Left ventricle myocardium superior (tissue), 1 donor: ENCODE data around the gene WNT9A. TPM values are rescaled to one million over a fixed set of nuclear protein-coding genes. Genes with fewer than 3 reads are reported as not detected.
A peak's percentile ranks its signal among the peaks of the same experiment; 100 is the strongest.

Source experiments
- ATAC-seq: fragments of 200-7000 bp; cut with Tn5 transposase; one replicate; pipeline ENCODE4 v1.9.1; 2020; ENCODE audit warnings: mild to moderate bottlenecking, moderate library complexity
- DNase-seq: peaks from one replicate; pipeline ENCODE4 v3.0.0-alpha.2; 2020
- intact Hi-C: fragments of 100-400 bp; cut with micrococcal nuclease; formaldehyde crosslinking; loops from one replicate; pipeline ENCODE4 v1.11.0; 2022
- total RNA-seq: library from RNA; stranded (reverse); fragmentation: NEBNext Ultra II Directional; extraction: Animal tissue kit (Norgen Biotek cat#: 25700); gene quantifications from one replicate; pipeline ENCODE4 v1.2.1, GENCODE V29; 2021
- donor health status: DM: no; HTN: yes; CAD: no; lungs with severe emphysema.

The WNT9A gene
- total RNA-seq, 1 donor from 2014 or later: 2.5 TPM

DNA sequence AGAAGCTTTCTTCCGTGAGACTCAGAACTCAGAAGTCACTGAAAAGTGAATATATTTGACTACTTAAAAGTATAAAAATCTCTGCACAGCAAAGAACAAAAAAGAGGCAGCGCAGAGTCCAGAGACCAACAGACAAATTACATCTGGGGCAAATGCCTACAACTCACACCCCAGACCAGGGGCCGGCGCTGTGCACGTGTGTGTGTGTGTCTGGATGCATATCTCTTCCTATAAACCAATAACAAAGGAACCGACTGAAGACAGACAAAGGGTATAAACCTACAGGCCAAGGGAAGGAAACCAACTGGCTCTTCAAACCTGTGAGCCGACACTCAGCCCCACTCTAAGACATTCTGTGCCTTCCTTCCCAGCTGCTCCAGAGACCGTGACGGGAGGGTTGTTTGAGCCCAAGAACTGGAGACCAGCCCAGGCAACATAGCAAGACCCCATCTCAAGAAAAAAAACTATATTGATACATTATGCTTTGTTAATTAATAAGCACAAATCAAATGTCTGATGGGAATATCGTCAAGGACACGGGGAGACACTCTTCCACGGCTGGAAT lies 18.8 kb downstream of the WNT9A start:
- ATAC-seq (no peak), DNase-seq (peak; percentile 21)
- intact Hi-C loops: no loop called here

DNA sequence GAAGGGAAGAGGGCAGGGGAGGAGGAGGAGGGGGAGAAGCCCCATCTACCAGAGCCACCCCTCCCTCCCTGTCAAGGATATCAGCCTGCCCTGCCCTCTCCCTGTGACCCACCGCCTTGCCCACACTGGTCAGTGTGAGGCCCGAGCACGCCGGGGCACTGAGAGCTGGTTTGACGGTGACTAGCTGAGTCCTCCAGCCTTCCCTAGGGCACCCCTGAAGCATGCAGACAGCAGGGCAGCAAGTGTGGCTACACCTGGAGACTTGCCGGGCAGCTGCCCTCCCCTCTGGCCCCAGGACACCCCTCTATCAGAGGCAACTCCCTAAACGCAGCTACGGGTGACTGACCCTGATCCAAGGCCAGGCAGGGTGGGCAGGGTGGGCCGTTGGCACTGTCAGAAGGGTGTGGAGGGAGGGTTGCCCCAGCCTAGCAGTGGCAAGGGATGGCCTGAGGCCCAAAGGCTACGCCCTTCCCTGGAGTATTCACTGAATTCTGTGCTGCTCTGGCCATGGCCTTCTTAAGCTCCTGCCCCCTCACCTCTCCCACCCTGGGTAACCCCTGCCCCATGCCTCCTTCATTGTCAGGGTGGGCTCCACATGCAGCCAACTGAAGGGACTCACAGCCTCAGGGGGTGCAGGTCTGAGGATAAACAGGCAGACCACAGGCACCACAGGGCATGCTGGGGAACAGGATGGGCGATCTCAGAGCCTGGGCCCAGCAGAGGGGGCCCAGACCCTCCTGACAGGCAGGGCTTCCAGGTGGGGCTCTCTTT lies 19.6 kb downstream of the WNT9A start:
- intact Hi-C loops: no loop called here
- ATAC-seq: no peak
- peak; percentile 19 for DNase-seq

DNA sequence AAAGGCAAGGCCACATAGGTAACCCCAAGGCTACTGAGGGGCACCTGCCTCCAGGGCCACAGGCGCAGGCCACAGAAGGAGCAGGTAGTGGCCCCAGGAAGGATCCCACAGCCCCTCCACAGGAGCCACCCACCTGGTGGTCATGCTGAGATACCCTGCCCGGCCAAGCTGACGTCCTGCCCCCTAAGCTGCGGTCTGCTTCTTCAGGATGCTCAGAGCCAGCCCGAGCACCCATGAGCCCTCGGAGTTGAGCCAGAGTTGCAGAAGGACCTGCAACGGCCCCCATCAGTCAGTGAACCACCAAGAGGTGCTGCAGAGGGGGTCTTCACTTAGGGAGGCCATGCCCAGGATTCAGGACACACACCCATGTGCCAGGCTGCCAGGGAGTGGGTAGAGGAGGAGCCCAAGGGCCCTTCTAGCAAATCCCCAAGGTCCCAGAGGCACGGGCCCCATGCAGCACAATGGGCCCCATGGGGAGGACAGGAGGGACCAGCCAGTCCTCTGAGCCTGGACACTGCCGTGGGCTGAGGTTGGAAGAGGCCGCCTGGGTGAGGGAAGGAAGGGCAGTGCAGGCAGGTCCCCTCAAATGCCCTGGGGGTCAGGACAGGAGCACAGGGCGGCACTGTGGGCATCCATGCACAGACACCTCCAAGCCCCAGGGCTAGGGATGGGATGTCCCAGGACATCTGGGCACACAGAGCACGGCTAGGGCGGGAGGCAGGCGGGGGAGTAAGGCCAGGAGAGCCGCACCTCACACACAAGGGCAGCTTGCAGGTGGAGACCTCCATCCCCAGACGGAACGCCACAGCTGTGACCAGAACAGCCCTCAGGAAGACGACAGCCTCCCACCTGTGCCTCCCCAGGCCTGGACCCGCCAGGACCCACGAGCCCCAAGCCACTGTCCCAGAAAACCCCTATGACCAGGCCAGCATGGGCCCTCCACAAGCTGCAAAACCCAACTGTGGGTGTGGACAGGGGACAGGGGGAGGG lies 20.5 kb downstream of the WNT9A start:
- DNase-seq: peak; percentile 19
- intact Hi-C loops: no loop called here
- ATAC-seq: no peak

DNA sequence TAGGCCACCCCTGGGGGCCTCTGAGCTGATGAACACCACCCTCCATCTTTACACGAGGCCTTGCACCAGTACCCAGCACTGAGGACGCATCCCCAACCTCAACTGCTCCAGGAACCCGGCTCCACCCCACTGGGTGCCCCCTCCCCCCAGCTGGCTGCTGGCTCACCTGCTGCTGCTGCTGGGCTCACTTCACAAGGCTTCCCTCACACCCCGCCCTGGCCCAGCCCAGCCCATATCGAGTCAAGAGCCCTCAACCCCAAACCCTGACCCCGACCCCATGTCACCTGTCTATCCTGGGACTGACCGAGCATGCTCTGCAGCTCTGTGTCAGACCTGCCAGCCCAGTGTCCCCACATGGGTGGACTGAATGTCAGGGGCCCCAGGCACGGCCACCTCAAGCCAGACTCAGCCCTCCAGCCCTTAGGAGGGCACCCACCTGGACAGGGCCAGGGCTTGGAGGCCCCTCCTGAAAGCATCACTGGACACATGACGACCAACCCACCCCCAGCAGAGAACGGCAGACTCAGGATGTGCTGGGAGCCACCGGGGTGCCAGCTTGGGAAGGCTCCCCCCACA lies 21.4 kb downstream of the WNT9A start:
- DNase-seq (peak; percentile 15), ATAC-seq (no peak)
- intact Hi-C loops: no loop called here

DNA sequence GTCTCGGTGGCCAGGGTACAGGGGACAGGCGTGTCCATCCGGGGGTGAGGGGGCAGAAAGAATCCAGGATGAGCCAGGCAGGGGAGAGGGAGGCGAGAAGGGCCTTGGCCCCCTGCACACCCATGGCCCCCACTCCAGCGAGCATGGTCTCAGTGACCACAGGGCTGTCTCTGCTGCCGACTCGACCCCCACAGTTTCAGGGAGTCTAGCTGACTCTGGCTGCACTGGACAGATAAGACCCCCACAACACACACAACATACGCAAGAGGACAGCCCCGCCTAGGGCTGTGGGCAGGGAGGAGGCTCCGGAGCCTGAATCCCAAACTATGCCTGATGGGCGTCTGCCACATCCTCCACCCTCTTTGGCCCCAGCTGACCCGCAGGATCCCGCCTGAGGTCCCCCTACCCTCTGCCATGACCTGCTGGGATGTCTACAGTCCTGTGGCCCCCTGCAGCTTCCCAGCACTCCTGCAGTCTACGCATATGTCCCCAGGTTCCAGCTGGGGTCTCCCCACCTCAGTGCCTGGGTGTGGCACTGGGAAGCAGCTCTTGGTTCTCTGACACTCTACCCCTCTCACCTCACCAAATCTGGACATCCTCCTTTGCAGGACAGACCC lies 22.0 kb downstream of the WNT9A start:
- peak; percentile 17 for DNase-seq
- ATAC-seq: no peak
- intact Hi-C loops: no loop called here

- intact Hi-C loops: no loop called here
- ATAC-seq (peak; percentile 12), DNase-seq (peak; percentile 31)
Observed at GRCh38 chr1:227924833-227925574, 22.7 kb downstream of the WNT9A start.

- ATAC-seq (no peak), DNase-seq (peak; percentile 14)
- intact Hi-C loops: no loop called here
Observed at GRCh38 chr1:227924168-227924832, 23.4 kb downstream of the WNT9A start.

DNA sequence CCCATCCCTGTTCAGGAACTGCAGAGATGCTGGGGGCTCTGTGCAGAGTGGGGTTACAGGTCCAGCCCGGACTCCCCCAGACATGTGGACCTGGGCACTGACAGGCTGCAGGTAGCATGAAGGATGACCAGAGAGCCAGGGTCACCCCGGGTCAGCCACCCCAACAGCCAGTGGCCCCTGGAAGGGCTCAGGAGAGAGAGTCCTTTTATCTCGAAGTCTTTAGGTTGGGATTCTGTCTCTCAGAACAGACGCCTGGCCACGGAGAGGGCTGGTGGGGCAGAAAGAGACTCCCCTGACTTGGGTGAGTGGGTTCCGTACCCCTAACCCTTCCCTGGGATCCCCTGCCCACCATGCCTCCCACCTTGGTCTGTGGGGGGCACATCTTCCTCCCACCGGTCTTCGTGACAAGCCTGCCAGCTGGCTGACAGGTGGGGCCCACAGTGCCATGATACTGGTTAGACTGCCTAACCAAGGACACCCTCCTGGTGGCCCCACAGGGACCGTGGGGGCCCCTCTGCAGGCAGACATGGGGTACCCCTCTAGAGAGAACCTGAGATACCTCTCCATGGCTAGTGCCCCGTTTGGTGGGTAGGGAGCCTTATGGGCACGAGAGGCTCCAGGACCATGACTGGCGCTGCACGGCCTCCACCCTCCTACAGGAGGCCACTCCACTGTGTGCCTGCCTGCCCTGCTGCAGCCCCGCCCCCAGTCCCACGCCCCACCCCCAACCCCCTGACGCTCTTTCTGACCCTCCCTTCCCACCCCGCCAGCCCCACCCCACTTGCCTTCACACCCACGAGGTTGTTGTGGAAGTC lies 24.2 kb downstream of the WNT9A start:
- intact Hi-C loops: no loop called here
- no peak for ATAC-seq
- peak; percentile 17 for DNase-seq

DNA sequence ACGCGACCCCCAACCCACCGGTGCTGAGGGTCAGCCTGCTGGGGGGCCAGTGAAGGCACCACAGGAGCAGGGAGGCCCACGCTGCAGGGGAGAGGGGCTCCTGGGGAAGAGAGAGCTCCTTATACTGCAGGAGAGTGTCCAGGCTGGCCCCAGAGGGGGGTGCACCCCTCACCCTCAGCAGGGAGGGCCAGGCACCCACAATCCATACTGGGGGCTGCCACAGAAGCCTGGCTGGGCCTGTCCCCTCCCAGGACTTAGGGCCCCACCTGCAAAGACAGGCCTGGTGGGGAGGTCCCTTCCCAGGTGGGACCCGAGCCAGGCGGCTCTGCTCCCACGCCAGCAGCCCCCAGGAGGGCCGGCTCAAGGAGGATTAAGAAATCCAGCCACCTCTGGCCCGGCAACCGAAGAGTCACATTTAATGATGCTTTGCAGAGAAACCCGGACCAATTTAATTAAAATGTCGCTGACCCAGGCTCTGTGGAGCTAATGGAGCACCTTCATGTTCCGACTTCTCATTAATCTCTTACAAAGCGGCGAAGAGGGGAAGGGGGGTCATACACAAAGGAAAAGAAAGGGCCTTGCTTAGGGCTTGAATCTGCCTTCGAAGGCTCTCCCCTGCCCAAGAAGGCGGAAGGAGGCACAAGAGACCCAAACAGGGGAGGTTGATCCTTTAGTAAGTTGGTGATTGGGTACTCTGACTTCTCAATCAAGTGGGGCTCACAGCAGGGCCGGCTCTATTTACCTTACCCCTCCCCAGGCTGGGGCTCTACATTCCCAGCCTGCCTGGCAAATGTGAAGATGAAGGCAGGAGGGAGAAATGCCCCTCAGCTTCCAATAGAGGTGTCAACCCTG lies 25.0 kb downstream of the WNT9A start:
- intact Hi-C loops: no loop called here
- DNase-seq (peak; percentile 18), ATAC-seq (no peak)

DNA sequence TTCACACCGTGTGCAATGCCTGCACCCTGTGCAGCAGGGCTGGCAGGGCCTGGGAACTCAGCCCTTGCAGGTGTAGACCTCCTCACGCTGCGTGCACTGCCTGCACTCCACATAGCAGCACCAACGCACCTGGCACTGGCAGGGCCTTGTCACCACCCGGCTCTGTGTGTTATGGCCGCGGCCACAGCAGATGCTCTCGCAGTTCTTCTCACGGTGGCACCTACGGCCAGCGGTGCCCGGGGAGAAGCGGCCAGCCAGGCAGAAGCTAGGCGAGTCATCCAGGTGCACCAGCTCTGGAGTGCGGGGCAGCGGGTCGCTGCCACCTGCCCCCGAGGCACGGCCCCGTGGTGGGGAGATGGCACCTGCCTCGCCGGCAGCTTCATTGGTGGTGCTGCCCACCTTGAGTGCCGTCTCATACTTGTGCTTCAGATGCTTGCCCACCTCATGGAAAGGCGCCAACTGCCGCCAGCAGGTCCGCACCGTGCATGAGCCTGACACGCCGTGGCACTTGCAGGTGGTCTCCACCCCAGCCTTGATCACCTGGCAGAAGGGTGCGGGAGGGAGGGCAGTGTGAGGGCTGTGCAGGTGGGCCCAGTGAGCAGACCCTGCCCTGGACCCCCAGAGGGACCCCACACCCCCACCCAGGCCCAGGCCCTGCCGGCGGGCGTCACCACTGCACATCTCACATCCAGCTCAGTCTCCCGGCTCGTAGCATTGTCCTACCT lies 26.1 kb downstream of the WNT9A start:
- intact Hi-C loops: no loop called here
- peak; percentile 24 for DNase-seq
- no peak for ATAC-seq

DNA sequence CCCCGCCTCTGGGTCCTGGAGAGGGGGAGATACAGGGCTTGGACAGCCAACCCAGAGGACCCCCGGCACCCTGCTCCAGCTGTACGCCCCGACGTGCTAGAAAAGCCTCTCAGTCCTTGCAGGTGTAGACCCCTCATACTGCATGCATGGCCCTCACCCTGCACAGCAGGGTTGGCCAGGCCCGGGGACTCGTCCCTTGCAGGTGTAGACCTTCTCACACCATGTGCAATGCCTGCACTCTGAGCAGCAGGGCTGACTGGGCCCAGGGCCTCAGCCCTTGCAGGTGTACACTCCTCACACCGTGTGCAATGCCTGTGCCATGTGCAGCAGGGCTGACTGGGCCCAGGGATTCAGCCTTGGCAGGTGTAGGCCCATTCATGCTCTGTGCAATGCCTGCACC lies 26.8 kb downstream of the WNT9A start:
- peak; percentile 22 for DNase-seq
- ATAC-seq: no peak
- intact Hi-C loops: no loop called here

DNA sequence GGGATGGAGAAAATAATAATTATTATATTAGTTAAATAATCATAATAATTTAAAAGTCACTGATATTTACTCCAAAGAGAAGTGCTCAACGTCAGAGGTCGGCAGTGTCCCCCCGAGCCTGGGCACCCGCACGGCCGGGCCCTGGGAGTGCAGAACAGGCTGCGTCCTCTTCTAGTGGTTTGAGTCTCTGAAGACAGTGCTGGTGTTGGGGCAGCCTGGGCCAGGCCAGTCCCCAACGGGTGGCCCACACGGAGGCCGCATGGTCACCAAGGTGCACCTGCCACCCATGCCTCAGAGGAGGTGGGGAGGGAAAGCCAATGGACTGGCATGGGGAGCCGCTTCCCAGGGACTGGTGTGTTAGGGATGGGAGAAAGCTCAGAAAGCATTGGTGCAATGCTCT lies 27.3 kb downstream of the WNT9A start:
- DNase-seq (peak; percentile 8), ATAC-seq (no peak)
- intact Hi-C loops: no loop called here

GRCh38 chr1:227919906-227920305 lies 27.8 kb downstream of the WNT9A start:
- no peak for DNase-seq
- ATAC-seq: no peak
- intact Hi-C loops: no loop called here

- ATAC-seq: no peak
- intact Hi-C loops: no loop called here
- DNase-seq: no peak
Observed at GRCh38 chr1:227918736-227919135, 29.0 kb downstream of the WNT9A start.

- ATAC-seq: peak; percentile 6
- intact Hi-C loops: no loop called here
- DNase-seq: no peak
Observed at GRCh38 chr1:227918083-227918700, 29.5 kb downstream of the WNT9A start.
